ENCODE data around the gene PKN1. TPM values are rescaled to one million over a fixed set of nuclear protein-coding genes. Genes with fewer than 3 reads are reported as not detected.
A peak's percentile ranks its signal among the peaks of the same experiment; 100 is the strongest.

PKN1 gene
- total and polyA plus RNA-seq, 9 of the 15 experiments (the other 6 are each of a cell fraction or from before 2014, with no cell fraction given), result 0.30 to 228 (median 77.5) TPM

DNA sequence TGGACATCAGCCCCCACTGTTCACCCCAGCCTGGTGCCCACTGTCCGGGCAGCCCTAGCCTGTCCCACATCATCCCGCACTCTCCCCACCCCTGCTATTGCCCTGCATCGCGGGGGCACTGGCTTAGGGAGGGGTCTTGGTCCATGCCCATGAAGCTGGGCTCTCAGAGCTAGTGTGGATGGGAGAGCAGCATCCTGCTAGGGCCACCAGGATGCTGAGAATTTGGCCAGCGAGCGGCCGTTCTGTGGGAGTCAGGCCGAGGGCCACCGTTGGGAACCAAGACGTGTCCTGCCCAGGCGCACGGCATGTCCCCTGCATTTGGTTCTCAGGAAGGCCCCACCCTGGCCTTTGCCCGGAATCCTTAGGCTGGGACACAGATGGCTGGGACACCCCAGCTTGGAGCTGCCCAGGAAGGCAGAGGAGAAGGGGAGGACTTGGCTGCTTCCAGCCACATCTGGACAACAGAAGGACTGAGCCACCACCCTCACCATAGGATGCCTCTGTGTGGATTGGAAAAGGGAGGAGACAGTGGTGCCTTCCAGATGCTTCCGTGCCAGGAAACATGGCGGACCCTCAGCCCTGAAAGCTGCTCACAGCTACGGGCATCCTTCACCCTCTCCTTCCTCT is 37.3 kb upstream of the PKN1 start:
- no peak overlapping the region for H3K9ac ChIP-seq (ENCODE audit: insufficient read depth in 1 of 2, low read depth in 2 of 2, low read length in 2 of 2)
- BruUV-seq (replicated peaks), result no TSS peak
- CTCF ChIA-PET (ENCODE audit: low intra/inter-chr PET ratio), result no interaction called here
- no peaks in the 10 kb centered on the region for H3K9me3 ChIP-seq (replicated peaks; ENCODE audit: control insufficient read depth, insufficient read depth, low read depth, low read length)
- POLR2A ChIA-PET, result interaction anchor here (1.0 to 3.3 kb wide), 4 partner anchors 9 to 373 kb away, joined by 3 to 24 read pairs (median 6); no protein-coding TSS in a partner anchor
- peak; percentile 28 for ATAC-seq
- H3K27me3 ChIP-seq (ENCODE audit: control insufficient read depth in 2 of 2, insufficient read depth in 2 of 2, low read length in 2 of 2), result no peaks in the 10 kb centered on the region
- H2AFZ ChIP-seq (ENCODE audit: low read depth, low read length), result no peak overlapping the region
- intact Hi-C loops (cut with micrococcal nuclease) (no loop called here), in situ Hi-C loops (cut with MboI) (loop anchor here (5.0 kb wide), 1 partner anchor 371 kb away; no protein-coding TSS in a partner anchor)
- H3K4me3 ChIP-seq, result no peak overlapping the region
- FAIRE-seq, result no peak
- WGBS (ENCODE audit: insufficient coverage, low coverage, missing lambda C conversion rate), result 95% methylated on average over 14 of the region's 16 CpGs
- DNase-seq (ENCODE audit: extremely low read depth in 1 of 4, low spot score in 3 of 4), result peak in 1 of 4 experiments; percentile 5
- H3K79me2 ChIP-seq (ENCODE audit: control insufficient read depth, insufficient read depth, low read length), result no peaks in the 10 kb centered on the region
- peaks cover 4% of the 10 kb centered on the region for H3K9me1 ChIP-seq (ENCODE audit: control insufficient read depth, insufficient read depth, low read length)
- peaks cover 2% of the 10 kb centered on the region; the same call in 1 of the 2 replicates for H4K20me1 ChIP-seq (replicated peaks; ENCODE audit: control insufficient read depth, insufficient read depth, low read length)
- no peak overlapping the region for H3K4me2 ChIP-seq (ENCODE audit: insufficient read depth, low read length)
- peaks cover 0 to 6% of the 10 kb centered on the region in 2 experiments; a peak in 3 of 5 replicates for H3K4me1 ChIP-seq (replicated peaks in 1 of 2; ENCODE audit: control insufficient read depth in 2 of 2, insufficient read depth in 2 of 2, low read length in 2 of 2)
- H3K36me3 ChIP-seq (ENCODE audit: control insufficient read depth, insufficient read depth, low read length), result peaks cover 71% of the 10 kb centered on the region; the same call in 2 of the 3 replicates
- H3K27ac ChIP-seq (ENCODE audit: extremely low read depth, low read depth, low read length), result no peak overlapping the region
- TF ChIP-seq PHB (CRISPR knock-in tag; IDR thresholded peaks at IDR 0.05) (no peak), POLR2G (IDR thresholded peaks at IDR 0.05; ENCODE audit: low read depth, low read length) (peak; percentile 74), SIN3B (IDR thresholded peaks at IDR 0.05; ENCODE audit: low read depth) (no peak), BCOR (IDR thresholded peaks at IDR 0.05) (no peak), RBFOX2 (IDR thresholded peaks at IDR 0.05; ENCODE audit: low read depth, low read length) (peak; percentile 59), ZBTB17 (CRISPR knock-in tag; IDR thresholded peaks at IDR 0.05) (no peak), CHD2 (IDR thresholded peaks at IDR 0.05; ENCODE audit: low read depth, low read length) (peak; percentile 3; the same call in 1 of the 2 replicates), BCL6 (CRISPR knock-in tag; IDR thresholded peaks at IDR 0.05) (no peak), ZNF695 (CRISPR knock-in tag; IDR thresholded peaks at IDR 0.05) (no peak), HLTF (IDR thresholded peaks at IDR 0.05) (no peak), CREM (IDR thresholded peaks at IDR 0.05; ENCODE audit: low read depth) (no peak)
- TF ChIP-seq, protein P1, sequence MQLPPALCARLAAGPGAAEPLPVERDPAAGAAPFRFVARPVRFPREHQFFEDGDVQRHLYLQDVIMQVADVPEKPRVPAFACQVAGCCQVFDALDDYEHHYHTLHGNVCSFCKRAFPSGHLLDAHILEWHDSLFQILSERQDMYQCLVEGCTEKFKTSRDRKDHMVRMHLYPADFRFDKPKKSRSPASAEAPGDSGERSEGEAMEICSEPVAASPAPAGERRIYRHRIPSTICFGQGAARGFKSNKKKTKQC (CRISPR knock-in tag; IDR thresholded peaks at IDR 0.05), result no peak
- TF ChIP-seq, protein P2, sequence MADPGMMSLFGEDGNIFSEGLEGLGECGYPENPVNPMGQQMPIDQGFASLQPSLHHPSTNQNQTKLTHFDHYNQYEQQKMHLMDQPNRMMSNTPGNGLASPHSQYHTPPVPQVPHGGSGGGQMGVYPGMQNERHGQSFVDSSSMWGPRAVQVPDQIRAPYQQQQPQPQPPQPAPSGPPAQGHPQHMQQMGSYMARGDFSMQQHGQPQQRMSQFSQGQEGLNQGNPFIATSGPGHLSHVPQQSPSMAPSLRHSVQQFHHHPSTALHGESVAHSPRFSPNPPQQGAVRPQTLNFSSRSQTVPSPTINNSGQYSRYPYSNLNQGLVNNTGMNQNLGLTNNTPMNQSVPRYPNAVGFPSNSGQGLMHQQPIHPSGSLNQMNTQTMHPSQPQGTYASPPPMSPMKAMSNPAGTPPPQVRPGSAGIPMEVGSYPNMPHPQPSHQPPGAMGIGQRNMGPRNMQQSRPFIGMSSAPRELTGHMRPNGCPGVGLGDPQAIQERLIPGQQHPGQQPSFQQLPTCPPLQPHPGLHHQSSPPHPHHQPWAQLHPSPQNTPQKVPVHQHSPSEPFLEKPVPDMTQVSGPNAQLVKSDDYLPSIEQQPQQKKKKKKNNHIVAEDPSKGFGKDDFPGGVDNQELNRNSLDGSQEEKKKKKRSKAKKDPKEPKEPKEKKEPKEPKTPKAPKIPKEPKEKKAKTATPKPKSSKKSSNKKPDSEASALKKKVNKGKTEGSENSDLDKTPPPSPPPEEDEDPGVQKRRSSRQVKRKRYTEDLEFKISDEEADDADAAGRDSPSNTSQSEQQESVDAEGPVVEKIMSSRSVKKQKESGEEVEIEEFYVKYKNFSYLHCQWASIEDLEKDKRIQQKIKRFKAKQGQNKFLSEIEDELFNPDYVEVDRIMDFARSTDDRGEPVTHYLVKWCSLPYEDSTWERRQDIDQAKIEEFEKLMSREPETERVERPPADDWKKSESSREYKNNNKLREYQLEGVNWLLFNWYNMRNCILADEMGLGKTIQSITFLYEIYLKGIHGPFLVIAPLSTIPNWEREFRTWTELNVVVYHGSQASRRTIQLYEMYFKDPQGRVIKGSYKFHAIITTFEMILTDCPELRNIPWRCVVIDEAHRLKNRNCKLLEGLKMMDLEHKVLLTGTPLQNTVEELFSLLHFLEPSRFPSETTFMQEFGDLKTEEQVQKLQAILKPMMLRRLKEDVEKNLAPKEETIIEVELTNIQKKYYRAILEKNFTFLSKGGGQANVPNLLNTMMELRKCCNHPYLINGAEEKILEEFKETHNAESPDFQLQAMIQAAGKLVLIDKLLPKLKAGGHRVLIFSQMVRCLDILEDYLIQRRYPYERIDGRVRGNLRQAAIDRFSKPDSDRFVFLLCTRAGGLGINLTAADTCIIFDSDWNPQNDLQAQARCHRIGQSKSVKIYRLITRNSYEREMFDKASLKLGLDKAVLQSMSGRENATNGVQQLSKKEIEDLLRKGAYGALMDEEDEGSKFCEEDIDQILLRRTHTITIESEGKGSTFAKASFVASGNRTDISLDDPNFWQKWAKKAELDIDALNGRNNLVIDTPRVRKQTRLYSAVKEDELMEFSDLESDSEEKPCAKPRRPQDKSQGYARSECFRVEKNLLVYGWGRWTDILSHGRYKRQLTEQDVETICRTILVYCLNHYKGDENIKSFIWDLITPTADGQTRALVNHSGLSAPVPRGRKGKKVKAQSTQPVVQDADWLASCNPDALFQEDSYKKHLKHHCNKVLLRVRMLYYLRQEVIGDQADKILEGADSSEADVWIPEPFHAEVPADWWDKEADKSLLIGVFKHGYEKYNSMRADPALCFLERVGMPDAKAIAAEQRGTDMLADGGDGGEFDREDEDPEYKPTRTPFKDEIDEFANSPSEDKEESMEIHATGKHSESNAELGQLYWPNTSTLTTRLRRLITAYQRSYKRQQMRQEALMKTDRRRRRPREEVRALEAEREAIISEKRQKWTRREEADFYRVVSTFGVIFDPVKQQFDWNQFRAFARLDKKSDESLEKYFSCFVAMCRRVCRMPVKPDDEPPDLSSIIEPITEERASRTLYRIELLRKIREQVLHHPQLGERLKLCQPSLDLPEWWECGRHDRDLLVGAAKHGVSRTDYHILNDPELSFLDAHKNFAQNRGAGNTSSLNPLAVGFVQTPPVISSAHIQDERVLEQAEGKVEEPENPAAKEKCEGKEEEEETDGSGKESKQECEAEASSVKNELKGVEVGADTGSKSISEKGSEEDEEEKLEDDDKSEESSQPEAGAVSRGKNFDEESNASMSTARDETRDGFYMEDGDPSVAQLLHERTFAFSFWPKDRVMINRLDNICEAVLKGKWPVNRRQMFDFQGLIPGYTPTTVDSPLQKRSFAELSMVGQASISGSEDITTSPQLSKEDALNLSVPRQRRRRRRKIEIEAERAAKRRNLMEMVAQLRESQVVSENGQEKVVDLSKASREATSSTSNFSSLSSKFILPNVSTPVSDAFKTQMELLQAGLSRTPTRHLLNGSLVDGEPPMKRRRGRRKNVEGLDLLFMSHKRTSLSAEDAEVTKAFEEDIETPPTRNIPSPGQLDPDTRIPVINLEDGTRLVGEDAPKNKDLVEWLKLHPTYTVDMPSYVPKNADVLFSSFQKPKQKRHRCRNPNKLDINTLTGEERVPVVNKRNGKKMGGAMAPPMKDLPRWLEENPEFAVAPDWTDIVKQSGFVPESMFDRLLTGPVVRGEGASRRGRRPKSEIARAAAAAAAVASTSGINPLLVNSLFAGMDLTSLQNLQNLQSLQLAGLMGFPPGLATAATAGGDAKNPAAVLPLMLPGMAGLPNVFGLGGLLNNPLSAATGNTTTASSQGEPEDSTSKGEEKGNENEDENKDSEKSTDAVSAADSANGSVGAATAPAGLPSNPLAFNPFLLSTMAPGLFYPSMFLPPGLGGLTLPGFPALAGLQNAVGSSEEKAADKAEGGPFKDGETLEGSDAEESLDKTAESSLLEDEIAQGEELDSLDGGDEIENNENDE (IDR thresholded peaks at IDR 0.05; ENCODE audit: low read depth, low read length), result no peak
